Pancreas (tissue), 10 donors: ENCODE data around the gene TTC7B. TPM values are rescaled to one million over a fixed set of nuclear protein-coding genes. Genes with fewer than 3 reads are reported as not detected.

Source experiments
- ATAC-seq, 4 donors: fragments of 200-7000 bp; cut with Tn5 transposase; one replicate each; pipeline versions ENCODE4 v1.8.0 to v1.9.1; 2020; ENCODE audit warnings: mild to moderate bottlenecking in 4 of 4, moderate library complexity in 4 of 4
- DNase-seq, 6 donors: peaks; one replicate each; pipeline ENCODE4 v3.0.0-alpha.2; 2020
- FAIRE-seq: peaks from 2 replicates; lab custom pipeline; 2012; peaks lifted over from hg19 to GRCh38; lab: Jason Lieb, UNC
- H3K27ac ChIP-seq, 4 donors: fragments of 200-600 bp; sonication (generic); 1 replicate in 3 of 4; 2 replicates in 1 of 4; pipeline versions ENCODE4 v1.5.0 to v1.8.0; 2020
- H3K27me3 ChIP-seq, 4 donors: fragments of 200-600 bp; one replicate each; pipeline ENCODE4 v1.8.0; 2021
- H3K36me3 ChIP-seq, 3 donors: fragments of 200-600 bp; sonication (generic) in 1 of 3; one replicate each; pipeline versions ENCODE4 v1.5.0 to v1.8.0; 2020 to 2021
- H3K4me1 ChIP-seq, 3 donors: fragments of 200-600 bp; one replicate each; pipeline ENCODE4 v1.8.0; 2021
- H3K4me3 ChIP-seq, 4 donors: fragments of 200-600 bp; sonication (generic) in 2 of 4; one replicate each; pipeline versions ENCODE4 v1.5.0 to v1.8.0; 2020 to 2021
- H3K9me3 ChIP-seq, 4 donors: fragments of 200-600 bp; one replicate each; pipeline ENCODE4 v1.8.0; 2021
- CTCF ChIP-seq, 4 donors: fragments of 200-600 bp; sonication (generic) in 3 of 4; IDR thresholded peaks; one replicate each; pipeline versions ENCODE4 v1.5.0 to v1.8.0; 2021; ENCODE audit warnings: antibody characterized with exemption in 4 of 4
- WGBS, 2 donors: extraction: QIAGEN DNeasy Blood & Tissue Kit; methylation state at CpG; one replicate each; pipeline ENCODE4 v1.1.7; 2013; 5-methylcytosine and 5-hydroxymethylcytosine counted together
- intact Hi-C, 3 donors: fragments of 100-400 bp; cut with DNase I; formaldehyde crosslinking; loops; one replicate each; pipeline versions ENCODE4 v1.11.1 to v1.14.2; 2022
- polyA plus RNA-seq, 2 donors: library from polyadenylated mRNA; stranded (reverse); fragments of 200-250 nt; gene quantifications; one replicate each; pipeline ENCODE4 v1.2.3, GENCODE V29; 2013
- total RNA-seq, 6 donors: library from RNA; stranded (reverse); fragmentation: NEBNext Ultra II Directional in 4 of 6; extraction: Animal tissue kit (Norgen Biotek cat#: 25700) in 4 of 6; gene quantifications; one replicate each; pipeline versions ENCODE4 v1.2.1 to v1.2.4, GENCODE V29; 2021 to 2023
- donor health status: healthy with polysubstance abuse.
- donor health status: DM: no; HTN: no; CAD: no; lungs with moderate emphysema.
- donor health status: DM: no; HTN: no; CAD: no.
- donor health status: control.
- donor health status: control.
- donor health status: Bipolar disorder and iron deficiency.
- donor health status: DM: yes; HTN: yes; CAD: no.
- donor health status: DM: no; HTN: no; CAD: no.
- donor health status: DM: no; HTN: no; CAD: no.
- donor health status: DM: yes; HTN: yes; CAD: no.

TTC7B gene
- total and polyA plus RNA-seq, 8 donors = 8.9 to 39.6 (median 29.6) TPM

DNA sequence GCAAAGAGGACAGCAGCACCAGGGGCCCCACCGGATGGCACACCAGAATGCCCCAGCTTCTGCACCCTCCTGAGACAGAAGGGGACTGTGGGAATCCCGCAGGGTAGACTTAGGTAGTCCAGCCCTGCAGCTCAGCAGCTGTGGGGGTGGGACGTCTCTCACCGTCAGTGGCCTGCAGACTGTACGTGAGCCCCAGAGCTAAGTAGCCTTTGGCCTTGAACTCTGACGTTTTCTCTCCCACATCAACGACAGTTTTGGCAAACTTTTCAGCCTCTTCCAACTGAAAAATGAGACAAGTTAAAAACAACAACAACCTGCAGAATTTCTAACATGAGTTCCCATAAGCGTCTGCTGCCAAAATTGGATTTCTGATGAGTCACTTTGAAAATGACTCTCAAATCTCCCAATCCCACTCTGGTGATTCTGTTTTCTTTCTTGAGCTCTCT, 161.4 kb downstream of the TTC7B start:
- WGBS, 2 donors = 66 to 73% methylated on average over 8 of the region's 8 CpGs
- no peak for FAIRE-seq
- H3K27ac ChIP-seq = no peak overlapping the region

GRCh38 chr14:90652626-90653025, 163.6 kb downstream of the TTC7B start:
- no peak for TF ChIP-seq CTCF (IDR thresholded peaks at IDR 0.05)
- Histone ChIP-seq H3K4me1 (no peaks in the 10 kb centered on the region), H3K36me3 (peaks cover 0 to 5% (median 0%) of the 10 kb centered on the region in 3 donors), H3K27ac (no peak overlapping the region), H3K4me3 (no peak overlapping the region), H3K27me3 (no peaks in the 10 kb centered on the region), H3K9me3 (no peaks in the 10 kb centered on the region)
- 89 to 90% methylated on average over 6 of the region's 6 CpGs for WGBS, 2 donors
- intact Hi-C loops = no loop called here
- FAIRE-seq (no peak), ATAC-seq (no peak), DNase-seq (no peak)

More for the DNA sequence above, 161.4 kb downstream of the TTC7B start:
- Histone ChIP-seq H3K36me3 (peaks cover 0 to 5% (median 0%) of the 10 kb centered on the region in 3 donors), H3K9me3 (no peaks in the 10 kb centered on the region), H3K27me3 (no peaks in the 10 kb centered on the region), H3K4me1 (no peaks in the 10 kb centered on the region), H3K4me3 (no peak overlapping the region)
- intact Hi-C loops = no loop called here
- ATAC-seq (peak in 1 of 4 donors; percentile 24), DNase-seq (no peak)
- TF ChIP-seq CTCF (IDR thresholded peaks at IDR 0.05) = no peak

DNA sequence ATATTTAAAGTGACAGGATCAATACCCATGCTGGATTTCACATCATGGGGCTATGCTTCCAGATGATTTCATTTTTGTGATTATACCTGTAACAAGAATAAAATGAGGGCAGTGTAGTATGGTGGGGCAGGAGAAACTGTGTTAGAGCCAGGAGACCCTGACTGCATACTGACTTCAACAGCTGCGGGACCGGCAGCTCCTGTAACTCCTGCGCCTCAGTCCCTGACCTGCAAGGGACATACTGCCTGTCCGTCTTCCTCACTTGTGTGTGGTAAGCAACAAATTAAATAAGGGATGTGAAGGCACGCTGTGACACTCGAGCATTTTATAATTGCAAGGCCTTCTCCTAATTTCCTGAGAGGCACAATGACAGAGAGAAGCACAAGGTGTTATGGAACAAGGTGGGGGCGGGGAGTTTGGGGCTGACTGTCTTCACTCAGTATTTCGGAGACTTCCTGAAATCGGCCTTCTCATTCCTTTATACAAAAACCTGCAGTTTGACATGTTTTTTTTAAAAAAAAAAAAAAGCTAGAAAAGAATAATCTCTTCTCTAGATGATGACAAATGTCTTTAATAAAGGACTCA, 164.2 kb downstream of the TTC7B start:
- H3K27me3 ChIP-seq = no peaks in the 10 kb centered on the region
- no peaks in the 10 kb centered on the region for H3K9me3 ChIP-seq
- FAIRE-seq = no peak
- DNase-seq = no peak
- 78 to 81% methylated on average over 9 of the region's 9 CpGs for WGBS, 2 donors
- no peak overlapping the region for H3K4me3 ChIP-seq
- H3K4me1 ChIP-seq = no peaks in the 10 kb centered on the region
- intact Hi-C loops = no loop called here
- peaks cover 0 to 5% (median 0%) of the 10 kb centered on the region in 3 donors for H3K36me3 ChIP-seq
- no peak for TF ChIP-seq CTCF (IDR thresholded peaks at IDR 0.05)
- ATAC-seq = no peak
- H3K27ac ChIP-seq = no peak overlapping the region

DNA sequence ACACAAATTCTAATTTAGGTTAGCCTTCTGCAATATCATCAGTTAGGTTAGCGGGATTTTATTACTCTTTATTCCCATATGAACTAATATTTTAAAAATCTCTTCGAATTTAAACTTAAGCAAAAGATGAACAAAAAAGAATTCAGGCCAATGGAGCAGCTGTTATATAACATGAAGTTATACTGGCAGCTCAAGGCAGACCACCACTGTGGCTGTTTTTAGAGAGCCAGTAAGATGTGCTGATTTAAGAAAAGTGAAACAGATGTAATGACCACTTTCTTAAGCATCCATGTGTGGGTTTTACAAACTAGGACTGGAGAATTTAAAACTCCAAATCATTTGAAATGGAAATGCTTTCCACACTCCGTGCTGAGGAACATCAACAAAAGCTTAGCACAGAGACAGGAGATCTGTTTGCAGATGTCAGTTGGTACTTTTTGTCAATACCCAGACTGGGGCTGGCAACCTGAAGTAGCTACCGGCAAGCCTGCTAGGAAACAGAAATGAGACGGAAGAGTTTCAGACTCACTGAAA, 164.9 kb downstream of the TTC7B start:
- intact Hi-C loops = no loop called here
- DNase-seq (no peak), ATAC-seq (peak in 1 of 4 donors; percentile 45), FAIRE-seq (no peak)
- no peak overlapping the region for H3K4me3 ChIP-seq
- H3K36me3 ChIP-seq = peaks cover 0 to 5% (median 0%) of the 10 kb centered on the region in 3 donors
- no peaks in the 10 kb centered on the region for H3K4me1 ChIP-seq
- no peaks in the 10 kb centered on the region for H3K27me3 ChIP-seq
- no peaks in the 10 kb centered on the region for H3K9me3 ChIP-seq
- H3K27ac ChIP-seq = no peak overlapping the region
- WGBS, 2 donors = 78 to 80% methylated on average over 5 of the region's 5 CpGs
- no peak for TF ChIP-seq CTCF (IDR thresholded peaks at IDR 0.05)

GRCh38 chr14:90649557-90650135, 166.6 kb downstream of the TTC7B start:
- intact Hi-C loops = no loop called here
- Histone ChIP-seq H3K36me3 (no peaks in the 10 kb centered on the region), H3K27me3 (no peaks in the 10 kb centered on the region), H3K27ac (no peak overlapping the region), H3K4me3 (no peak overlapping the region), H3K9me3 (no peaks in the 10 kb centered on the region), H3K4me1 (no peaks in the 10 kb centered on the region)
- TF ChIP-seq CTCF (IDR thresholded peaks at IDR 0.05) = no peak
- no peak for DNase-seq
- 93% methylated on average over 3 of the region's 3 CpGs for whole genome bisulfite sequencing, 2 donors
- no peak for FAIRE-seq
- ATAC-seq = no peak
